Dendritic cell treated with granulocyte-macrophage colony-stimulating factor and Interleukin-4, amounts not matched to agents 40 ng/mL and 50 ng/mL, for 4 days (primary cell): Measurements from ENCODE around the gene MRPL20.

Experiments
- H3K27ac Mint-ChIP-seq: one replicate; pipeline ENCODE4 v1.8.0; 2022; ENCODE audit warnings: mild to moderate bottlenecking, mixed read lengths
- H3K27me3 Mint-ChIP-seq: one replicate; pipeline ENCODE4 v1.8.0; 2022; ENCODE audit warnings: mild to moderate bottlenecking, mixed read lengths
- H3K36me3 Mint-ChIP-seq: one replicate; pipeline ENCODE4 v1.8.0; 2022; ENCODE audit warnings: low read depth, mixed read lengths
- H3K4me1 Mint-ChIP-seq: one replicate; pipeline ENCODE4 v1.8.0; 2022; ENCODE audit warnings: low read depth, mixed read lengths
- H3K4me3 Mint-ChIP-seq: one replicate; pipeline ENCODE4 v1.8.0; 2022; ENCODE audit warnings: mild to moderate bottlenecking, moderate library complexity, mixed read lengths
- H3K9me3 Mint-ChIP-seq: one replicate; pipeline ENCODE4 v1.8.0; 2022; ENCODE audit warnings: mixed read lengths
- intact Hi-C: fragments of 100-400 bp; cut with micrococcal nuclease; formaldehyde crosslinking; loops from one replicate; pipeline ENCODE4 v1.15.0; 2022

MRPL20 gene

DNA sequence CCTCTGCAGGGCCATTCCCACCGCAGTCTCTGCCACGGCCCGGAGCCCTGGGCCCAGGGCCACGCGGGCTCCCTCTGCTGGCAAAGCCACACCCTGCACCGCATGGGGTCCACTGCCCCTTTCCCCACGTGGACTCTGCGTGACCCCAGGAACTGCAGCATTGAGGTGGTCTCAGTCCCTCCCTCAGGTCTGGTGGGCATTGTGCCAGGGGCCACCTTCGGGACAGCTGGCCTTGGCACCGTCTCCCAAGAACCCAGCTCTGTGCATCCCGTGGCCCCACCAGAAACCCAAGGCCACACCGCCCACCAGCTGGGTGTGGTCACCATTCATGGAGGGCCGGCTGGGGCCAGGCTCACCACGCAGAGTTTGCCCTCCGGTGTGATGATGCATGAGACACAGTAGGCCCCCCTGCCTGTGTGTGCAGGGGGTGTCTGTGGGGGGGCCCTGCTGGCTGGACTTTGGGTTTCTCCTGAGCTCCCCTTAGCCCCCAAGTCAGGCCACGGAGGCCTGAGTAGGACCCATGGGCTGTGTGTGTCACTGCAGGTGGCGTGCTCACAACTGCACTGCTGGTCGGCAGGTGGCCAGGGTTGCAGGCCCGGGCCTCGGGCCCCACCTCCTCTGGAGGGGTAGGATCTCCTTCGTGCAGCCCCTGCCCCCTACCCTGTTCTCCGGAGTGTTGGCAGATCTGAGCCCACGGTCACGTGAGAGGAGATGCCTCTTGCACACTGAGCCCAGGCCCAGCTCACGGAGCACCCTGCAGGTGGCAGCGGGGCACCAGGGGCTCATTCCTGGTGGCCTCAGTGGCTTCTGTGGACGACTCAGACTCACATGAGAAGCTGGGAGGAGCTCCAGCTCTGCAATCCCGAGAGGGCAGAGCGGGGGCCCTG, 34.2 kb upstream of the MRPL20 start:
- H3K4me3 Mint-ChIP-seq, result no peak overlapping the region
- H3K27me3 Mint-ChIP-seq, result peaks cover 45% of the 10 kb centered on the region

DNA sequence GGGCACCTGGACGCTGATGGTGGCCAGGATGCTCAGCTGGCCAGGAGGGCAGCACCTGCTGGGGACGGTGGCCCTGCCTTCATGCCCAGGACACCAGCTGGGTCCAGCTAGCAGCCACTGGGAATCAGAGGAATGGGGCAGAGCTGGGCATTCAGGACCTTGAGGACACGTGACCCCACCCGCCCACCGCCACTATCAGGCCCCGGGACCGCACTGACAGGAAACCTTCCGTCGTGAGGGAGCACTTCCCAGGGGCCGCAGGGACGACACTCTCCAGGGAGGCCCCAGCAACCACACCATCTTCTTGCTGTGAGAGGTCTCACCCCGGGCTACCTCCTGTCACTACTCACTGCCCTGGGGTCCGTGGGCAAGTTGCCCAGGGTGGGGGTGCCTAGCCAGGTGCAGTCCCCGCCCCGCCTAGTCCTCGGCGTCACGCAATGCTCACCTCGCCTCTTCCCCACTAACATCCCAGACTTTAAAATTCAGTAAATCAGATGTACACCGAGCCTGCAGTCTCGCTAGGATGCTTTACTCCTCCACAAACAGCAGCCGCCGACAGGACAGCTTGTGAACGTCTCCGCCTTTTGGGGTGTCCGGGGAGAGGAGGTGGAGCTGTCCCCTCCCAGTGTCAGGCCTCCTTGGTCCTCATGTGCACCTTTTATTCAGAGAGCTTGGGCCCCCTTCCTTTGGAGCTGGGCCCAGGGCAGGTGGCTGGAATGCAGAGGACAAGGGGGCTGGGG, 33.3 kb upstream of the MRPL20 start:
- intact Hi-C loops, result no loop called here
- Mint-ChIP-seq H3K36me3 (no peaks in the 10 kb centered on the region), H3K4me1 (peaks cover 14% of the 10 kb centered on the region), H3K4me3 (no peak overlapping the region), H3K27ac (no peak overlapping the region), H3K9me3 (no peaks in the 10 kb centered on the region), H3K27me3 (peaks cover 50% of the 10 kb centered on the region)

More for the DNA sequence above, 34.2 kb upstream of the MRPL20 start:
- intact Hi-C loops, result no loop called here
- Mint-ChIP-seq H3K4me1 (peaks cover 11% of the 10 kb centered on the region), H3K9me3 (no peaks in the 10 kb centered on the region), H3K36me3 (no peaks in the 10 kb centered on the region), H3K27ac (no peak overlapping the region)

DNA sequence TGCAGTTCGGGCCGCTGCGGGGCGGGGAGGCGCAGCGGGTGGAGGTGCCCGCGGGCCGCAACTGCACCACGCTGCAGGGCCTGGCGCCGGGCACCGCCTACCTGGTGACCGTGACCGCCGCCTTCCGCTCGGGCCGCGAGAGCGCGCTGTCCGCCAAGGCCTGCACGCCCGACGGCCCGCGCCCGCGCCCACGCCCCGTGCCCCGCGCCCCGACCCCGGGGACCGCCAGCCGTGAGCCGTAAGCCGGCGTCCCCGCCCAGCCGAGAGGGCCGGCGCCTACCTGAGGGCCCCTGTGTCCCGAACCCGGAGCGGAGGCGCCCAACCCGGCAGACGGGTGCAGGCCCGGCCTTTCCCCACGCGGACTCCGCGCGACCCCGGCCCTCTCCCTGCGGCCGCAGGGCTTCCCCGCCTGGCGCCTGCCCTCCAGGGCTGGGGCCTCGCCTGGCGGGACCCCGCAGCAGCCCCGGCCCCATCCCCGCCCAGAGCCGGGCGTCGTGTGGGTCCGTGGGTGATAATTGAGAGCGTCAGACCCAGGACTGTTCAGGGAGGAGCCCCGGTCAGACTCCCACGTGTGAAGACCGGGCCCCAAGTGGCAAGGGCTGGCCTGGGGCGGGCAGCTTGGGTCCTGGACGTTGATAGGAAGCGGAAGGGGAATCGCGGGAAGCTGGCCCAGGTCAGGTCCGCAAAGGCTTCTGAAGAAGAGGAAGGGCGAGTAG, 32.6 kb upstream of the MRPL20 start:
- intact Hi-C loops, result no loop called here
- H3K4me3 Mint-ChIP-seq, result no peak overlapping the region
- H3K27me3 Mint-ChIP-seq, result peaks cover 57% of the 10 kb centered on the region
- H3K36me3 Mint-ChIP-seq, result no peaks in the 10 kb centered on the region
- peaks cover 20% of the 10 kb centered on the region for H3K4me1 Mint-ChIP-seq
- H3K27ac Mint-ChIP-seq, result no peak overlapping the region
- no peaks in the 10 kb centered on the region for H3K9me3 Mint-ChIP-seq

DNA sequence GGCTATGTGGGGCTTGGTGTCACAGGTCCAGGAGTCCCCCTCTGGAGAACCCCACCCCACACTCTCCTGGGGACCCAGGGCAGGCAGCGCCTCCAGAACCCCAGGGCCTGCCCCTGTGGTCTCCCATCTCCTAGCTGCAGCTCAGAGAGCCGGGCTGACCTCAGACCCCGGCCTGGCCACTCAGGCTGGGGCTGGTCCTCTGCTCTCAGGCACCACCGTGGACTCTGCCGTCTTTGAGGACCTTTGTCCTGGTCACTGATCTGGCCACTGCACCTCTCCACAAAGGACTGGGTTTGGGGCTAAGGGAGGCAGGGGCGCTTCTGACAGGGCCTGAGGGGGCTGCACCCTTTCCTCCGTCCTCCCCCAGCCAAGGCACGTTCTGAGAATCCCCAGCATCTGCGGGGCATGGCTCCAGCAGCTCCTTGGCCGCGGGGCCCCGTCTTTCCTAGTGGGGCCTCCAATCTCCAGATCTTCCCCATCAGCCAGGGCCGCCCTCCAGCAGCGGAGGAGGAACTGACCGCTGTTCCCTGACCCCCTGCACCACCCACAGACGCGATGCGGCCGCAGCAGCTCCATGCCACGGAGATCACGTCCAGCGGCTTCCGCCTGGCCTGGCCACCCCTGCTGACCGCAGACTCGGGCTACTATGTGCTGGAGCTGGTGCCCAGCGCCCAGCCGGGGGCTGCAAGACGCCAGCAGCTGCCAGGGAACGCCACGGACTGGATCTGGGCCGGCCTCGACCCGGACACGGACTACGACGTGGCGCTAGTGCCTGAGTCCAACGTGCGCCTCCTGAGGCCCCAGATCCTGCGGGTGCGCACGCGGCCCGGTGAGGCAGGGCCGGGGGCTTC, 31.7 kb upstream of the MRPL20 start:
- Mint-ChIP-seq H3K36me3 (no peaks in the 10 kb centered on the region), H3K27me3 (peaks cover 64% of the 10 kb centered on the region), H3K27ac (no peak overlapping the region), H3K4me3 (no peak overlapping the region), H3K4me1 (peaks cover 29% of the 10 kb centered on the region), H3K9me3 (no peaks in the 10 kb centered on the region)
- intact Hi-C loops, result no loop called here

DNA sequence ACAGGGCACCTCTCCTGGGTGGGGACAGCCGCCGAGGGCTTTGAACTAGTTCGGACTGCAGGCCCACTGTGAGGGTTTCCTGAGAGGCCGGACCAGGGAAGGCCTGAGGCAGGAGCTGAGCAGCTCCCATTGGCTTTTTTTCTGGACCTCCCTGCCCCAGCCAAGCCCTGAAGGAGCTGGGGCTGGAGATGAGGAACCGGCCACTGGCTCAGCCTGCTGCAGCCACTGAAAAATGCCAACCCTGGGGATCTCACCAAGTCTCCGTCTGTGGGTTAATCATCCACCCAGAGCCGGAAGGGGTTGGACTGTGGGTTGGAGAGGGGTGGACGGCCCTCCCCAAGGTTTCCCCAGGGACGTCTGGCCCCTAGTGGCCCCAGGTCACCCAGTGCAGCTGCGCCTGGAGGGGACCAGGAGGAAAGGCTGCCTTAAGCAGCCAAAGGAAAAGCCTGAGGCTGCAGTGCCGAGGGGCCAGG, 30.8 kb upstream of the MRPL20 start:
- H3K27ac Mint-ChIP-seq, result no peak overlapping the region
- intact Hi-C loops, result no loop called here
- H3K9me3 Mint-ChIP-seq, result no peaks in the 10 kb centered on the region
- no peaks in the 10 kb centered on the region for H3K36me3 Mint-ChIP-seq
- peaks cover 34% of the 10 kb centered on the region for H3K4me1 Mint-ChIP-seq
- H3K4me3 Mint-ChIP-seq, result no peak overlapping the region
- peaks cover 72% of the 10 kb centered on the region for H3K27me3 Mint-ChIP-seq

DNA sequence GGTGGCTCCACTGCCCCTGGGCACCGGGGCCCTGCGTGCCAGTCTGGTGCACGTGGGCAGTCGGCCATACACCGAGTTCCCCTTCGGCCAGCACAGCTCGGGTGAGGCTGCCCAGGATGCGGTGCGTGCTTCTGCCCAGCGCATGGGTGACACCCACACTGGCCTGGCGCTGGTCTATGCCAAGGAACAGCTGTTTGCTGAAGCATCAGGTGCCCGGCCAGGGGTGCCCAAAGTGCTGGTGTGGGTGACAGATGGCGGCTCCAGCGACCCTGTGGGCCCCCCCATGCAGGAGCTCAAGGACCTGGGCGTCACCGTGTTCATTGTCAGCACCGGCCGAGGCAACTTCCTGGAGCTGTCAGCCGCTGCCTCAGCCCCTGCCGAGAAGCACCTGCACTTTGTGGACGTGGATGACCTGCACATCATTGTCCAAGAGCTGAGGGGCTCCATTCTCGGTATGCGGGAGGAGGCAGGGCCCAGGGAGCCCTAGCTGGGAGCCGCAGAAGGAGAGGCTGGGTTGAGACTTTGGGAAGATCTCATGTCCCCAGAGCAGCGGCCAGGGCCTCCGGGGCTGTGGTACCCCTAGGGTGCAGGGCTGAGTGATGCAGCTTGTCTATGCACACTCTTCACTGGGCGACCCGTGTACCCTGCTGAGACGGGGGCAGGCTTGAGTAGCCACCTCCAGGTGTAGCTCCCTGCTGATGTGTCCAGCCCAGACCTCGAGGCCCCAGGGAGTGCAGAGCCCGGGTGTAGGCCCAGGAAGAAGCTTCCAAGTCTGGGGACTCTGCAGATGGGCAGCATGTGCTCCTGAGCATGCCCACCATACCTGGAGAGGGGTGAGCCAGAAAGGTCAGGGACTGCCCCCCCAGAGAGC, 30.2 kb upstream of the MRPL20 start:
- Mint-ChIP-seq H3K27me3 (peaks cover 79% of the 10 kb centered on the region), H3K4me1 (peaks cover 34% of the 10 kb centered on the region), H3K36me3 (no peaks in the 10 kb centered on the region), H3K27ac (no peak overlapping the region), H3K4me3 (no peak overlapping the region), H3K9me3 (no peaks in the 10 kb centered on the region)
- intact Hi-C loops, result no loop called here

DNA sequence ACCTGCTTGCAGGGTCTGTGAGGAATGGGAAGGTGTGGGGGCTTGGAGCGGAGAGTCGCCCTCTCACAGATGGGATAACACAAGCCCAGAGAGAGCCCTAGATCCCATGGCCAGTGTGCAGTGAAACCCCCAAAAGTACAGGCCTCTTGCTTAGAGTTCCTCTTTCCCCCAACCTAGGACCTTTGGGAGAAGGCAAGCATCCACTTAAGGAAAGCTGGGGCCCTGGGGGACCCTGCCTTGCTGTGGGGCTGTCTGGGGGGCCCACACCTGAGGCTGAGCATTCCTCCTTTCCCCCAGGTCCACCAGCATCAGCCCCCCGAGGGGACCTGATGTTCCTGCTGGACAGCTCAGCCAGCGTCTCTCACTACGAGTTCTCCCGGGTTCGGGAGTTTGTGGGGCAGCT, 29.5 kb upstream of the MRPL20 start:
- peaks cover 34% of the 10 kb centered on the region for H3K4me1 Mint-ChIP-seq
- H3K9me3 Mint-ChIP-seq, result no peaks in the 10 kb centered on the region
- H3K27me3 Mint-ChIP-seq, result peaks cover 81% of the 10 kb centered on the region
- no peak overlapping the region for H3K4me3 Mint-ChIP-seq
- intact Hi-C loops, result no loop called here
- H3K36me3 Mint-ChIP-seq, result no peaks in the 10 kb centered on the region
- no peak overlapping the region for H3K27ac Mint-ChIP-seq

DNA sequence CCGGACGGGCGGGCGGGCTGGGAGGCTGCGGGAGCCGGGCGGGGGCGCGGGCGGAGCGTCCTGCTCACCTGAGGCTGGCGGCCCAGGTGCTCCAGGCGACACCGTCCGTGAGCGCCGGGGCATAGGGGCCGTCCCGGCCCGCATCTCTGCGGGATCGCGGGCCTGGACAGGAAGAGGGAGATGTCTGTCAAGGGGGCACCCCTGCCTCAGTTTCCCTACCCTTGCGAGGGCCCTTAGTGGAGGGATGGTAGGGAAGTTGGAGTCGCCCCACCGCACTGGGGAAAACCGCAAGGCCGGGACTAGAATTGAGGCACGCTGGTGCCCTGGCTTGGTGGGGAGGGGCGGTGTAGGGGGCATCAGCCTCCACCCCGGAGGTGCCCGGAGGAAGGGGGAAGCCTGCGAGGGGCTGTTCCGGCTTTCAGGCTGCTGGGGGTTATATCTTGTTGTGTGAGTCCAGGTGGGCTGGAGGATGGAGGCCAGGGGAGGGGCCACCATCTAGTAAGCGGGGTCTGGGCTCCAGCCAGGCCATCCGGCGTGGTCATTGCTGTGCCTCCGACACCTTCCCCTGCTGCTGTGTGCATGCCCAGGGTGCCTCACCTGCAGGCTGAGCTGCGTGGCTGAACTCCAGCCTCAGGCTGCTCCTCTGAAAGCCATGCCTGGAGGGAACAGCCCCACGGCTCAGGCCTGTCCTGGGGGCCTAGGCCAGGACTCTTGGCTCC, 29.0 kb upstream of the MRPL20 start:
- Mint-ChIP-seq H3K27ac (no peak overlapping the region), H3K36me3 (no peaks in the 10 kb centered on the region), H3K4me3 (peak overlapping the region; percentile 51), H3K4me1 (peaks cover 32% of the 10 kb centered on the region), H3K9me3 (no peaks in the 10 kb centered on the region), H3K27me3 (peaks cover 86% of the 10 kb centered on the region)
- intact Hi-C loops, result no loop called here

DNA sequence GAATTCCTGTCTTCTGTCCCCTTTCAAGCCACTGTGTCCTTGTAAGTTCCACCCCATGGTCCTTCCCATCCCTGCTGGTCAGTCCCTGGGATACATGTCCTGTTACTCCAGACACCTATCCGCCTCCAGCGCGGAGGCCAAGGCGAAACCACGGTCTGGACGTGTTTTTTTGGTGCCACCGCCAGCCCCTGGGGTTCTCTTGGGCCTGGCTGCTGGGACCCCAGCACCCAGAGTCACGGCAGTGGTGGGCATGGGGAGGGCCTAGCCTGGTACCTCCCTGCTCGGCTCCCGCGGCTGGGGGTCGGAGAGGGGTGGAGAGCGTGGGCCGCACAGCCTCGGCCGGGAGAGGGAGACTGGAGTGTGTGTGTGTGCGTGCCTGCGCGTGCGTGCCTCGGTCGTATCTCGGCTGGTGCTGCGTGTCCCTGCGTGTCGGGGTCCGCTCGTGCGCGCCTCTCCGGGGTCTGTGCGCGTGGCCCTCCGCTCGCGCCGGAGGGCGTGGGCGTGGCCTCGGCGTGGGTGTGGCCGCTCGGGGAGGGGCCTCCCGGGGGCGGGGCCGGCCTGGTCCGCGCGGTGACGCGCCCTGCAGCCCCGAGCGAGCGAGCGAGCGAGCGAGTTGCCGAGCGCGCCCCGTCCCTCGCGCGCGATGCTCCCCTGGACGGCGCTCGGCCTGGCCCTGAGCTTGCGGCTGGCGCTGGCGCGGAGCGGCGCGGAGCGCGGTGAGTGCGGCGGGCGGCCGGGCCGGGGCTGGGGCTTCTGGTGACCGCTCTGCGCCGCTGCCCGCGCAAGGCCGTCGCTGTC, 28.2 kb upstream of the MRPL20 start, which contains the start of gene VWA1:
TSS of gene VWA1 (plus strand) at position 585 of the 798 bp plus-strand sequence. CDS start at position 644, 59 bp downstream.
- Mint-ChIP-seq H3K9me3 (no peaks in the 10 kb centered on the region), H3K4me1 (peaks cover 27% of the 10 kb centered on the region), H3K27me3 (peaks cover 87% of the 10 kb centered on the region), H3K27ac (no peak within 1 kb of the TSS), H3K4me3 (peak within 1 kb of the TSS; percentile 64), H3K36me3 (no peaks in the 10 kb centered on the region)
- intact Hi-C loops, result no loop called here

DNA sequence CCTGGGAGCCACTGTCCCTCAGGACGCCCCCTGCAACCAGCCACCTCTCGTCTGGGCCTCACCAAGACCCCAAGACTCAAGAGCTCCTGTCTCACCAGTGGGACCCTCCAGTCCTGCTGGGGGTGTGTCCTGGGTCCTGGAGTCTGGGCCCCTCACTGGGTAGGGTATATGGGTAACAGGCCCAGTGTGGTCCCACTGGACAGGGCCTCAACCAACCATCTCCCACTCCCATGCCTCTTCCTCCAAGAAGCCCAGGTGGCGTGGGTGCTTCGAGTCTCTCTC, 27.7 kb upstream of the MRPL20 start:
- Mint-ChIP-seq H3K9me3 (no peaks in the 10 kb centered on the region), H3K4me1 (peaks cover 27% of the 10 kb centered on the region), H3K36me3 (no peaks in the 10 kb centered on the region), H3K27ac (no peak overlapping the region), H3K4me3 (no peak overlapping the region), H3K27me3 (peaks cover 89% of the 10 kb centered on the region)
- intact Hi-C loops, result no loop called here

DNA sequence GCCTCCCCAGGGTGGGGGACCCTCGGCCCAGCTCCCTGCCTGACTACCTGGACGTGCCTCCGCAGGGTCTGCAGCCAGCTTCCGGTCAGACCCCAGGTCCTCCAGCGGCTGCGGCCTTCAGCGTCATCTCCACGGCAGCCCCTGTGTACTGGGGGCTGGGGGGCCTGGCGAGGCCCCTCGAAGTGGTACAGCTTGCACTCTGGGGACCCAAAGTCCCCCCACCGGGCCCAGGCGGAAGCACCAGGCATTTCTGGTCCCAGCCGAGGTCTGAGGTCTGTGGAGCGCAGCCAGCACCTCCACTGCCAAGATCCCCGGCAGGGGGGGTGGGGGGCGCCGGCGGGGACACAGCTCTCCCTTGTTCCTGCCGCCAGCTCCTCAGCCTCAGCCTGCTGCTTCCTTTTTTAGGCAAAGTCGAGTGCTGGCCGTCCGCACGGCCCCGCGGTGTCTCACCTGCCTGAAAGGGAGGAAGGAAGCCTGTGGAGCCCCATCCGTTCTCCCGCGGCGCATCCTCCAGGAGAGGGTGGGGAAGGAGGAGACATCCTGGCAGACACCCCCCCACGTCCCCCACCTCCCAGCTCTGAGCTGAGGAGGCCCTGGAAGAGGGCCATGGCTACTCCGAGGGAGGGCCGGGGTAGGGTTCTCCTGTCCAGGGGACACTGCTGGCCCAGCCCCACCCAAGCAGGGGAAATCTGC, 27.2 kb upstream of the MRPL20 start:
- H3K9me3 Mint-ChIP-seq, result no peaks in the 10 kb centered on the region
- no peak overlapping the region for H3K27ac Mint-ChIP-seq
- intact Hi-C loops, result no loop called here
- H3K4me3 Mint-ChIP-seq, result no peak overlapping the region
- H3K36me3 Mint-ChIP-seq, result no peaks in the 10 kb centered on the region
- peaks cover 94% of the 10 kb centered on the region for H3K27me3 Mint-ChIP-seq
- peaks cover 27% of the 10 kb centered on the region for H3K4me1 Mint-ChIP-seq
